ENCODE measurements around the gene TYMS. TPM values are rescaled to one million over a fixed set of nuclear protein-coding genes. Genes with fewer than 3 reads are reported as not detected.

The TYMS gene
- total and polyA plus RNA-seq, 10 of the 15 experiments (the other 5 are each of a cell fraction or from before 2014, with no cell fraction given) = 34.8 to 524 (median 219) TPM

GRCh38 chr18:713135-713490, 55.7 kb downstream of the TYMS start:
- RAD21 ChIA-PET (ENCODE audit: unreplicated experiment) = no interaction called here
- no peak overlapping the region for H3K4me3 ChIP-seq

More at GRCh38 chr18:713135-713490, 55.7 kb downstream of the TYMS start:
- ATAC-seq (no peak), FAIRE-seq (no peak), DNase-seq (ENCODE audit: low read depth, low spot score) (no peak)
- no TSS peak for BruUV-seq (replicated peaks)
- H3K4me1 ChIP-seq (ENCODE audit: control insufficient read depth, insufficient read depth, low read length) = no peaks in the 10 kb centered on the region; the same call in 1 of the 2 replicates
- no peak overlapping the region for H3K27ac ChIP-seq (ENCODE audit: control insufficient read depth, insufficient read depth)
- intact Hi-C loops (cut with micrococcal nuclease; ENCODE audit: unreplicated experiment) = loop anchor here (10.0 kb wide), 1 partner anchor 88 kb away; no protein-coding TSS in a partner anchor
- POLR2A ChIA-PET = no interaction called here
- no peak overlapping the region for H3K4me2 ChIP-seq (ENCODE audit: control insufficient read depth, insufficient read depth)
- TF ChIP-seq ATF3 (IDR thresholded peaks at IDR 0.05; ENCODE audit: borderline replicate concordance, extremely low read depth, low read depth, low read length) = no peak
- no peak for TF ChIP-seq ZBTB11 (CRISPR knock-in tag; IDR thresholded peaks at IDR 0.05)
- no peak for TF ChIP-seq NRF1 (conservative IDR thresholded peaks at IDR 0.05; ENCODE audit: low read depth, low read length)
- TF ChIP-seq ZNF592 (IDR thresholded peaks at IDR 0.05) = no peak
- H3K79me2 ChIP-seq (ENCODE audit: control insufficient read depth, insufficient read depth, low read length) = peaks cover 17% of the 10 kb centered on the region
- H3K27me3 ChIP-seq (replicated peaks in 1 of 2; ENCODE audit: control insufficient read depth in 2 of 2, insufficient read depth in 2 of 2, low read length in 1 of 2) = no peaks in the 10 kb centered on the region
- H3K9ac ChIP-seq (ENCODE audit: control insufficient read depth, insufficient read depth, low read length) = no peak overlapping the region
- no peaks in the 10 kb centered on the region for H3K36me3 ChIP-seq (ENCODE audit: control insufficient read depth in 2 of 2, insufficient read depth in 2 of 2, low read length in 1 of 2)
- CTCF ChIA-PET = no interaction called here
- SMC1A ChIA-PET (ENCODE audit: uncharacterized antibody, unreplicated experiment) = no interaction called here
- H3K9me3 ChIP-seq (replicated peaks; ENCODE audit: control insufficient read depth, insufficient read depth, low read length) = no peaks in the 10 kb centered on the region
- WGBS (ENCODE audit: insufficient coverage, insufficient replicate concordance, low lambda C conversion rate, missing lambda C conversion rate) = 97% methylated on average over 14 of the region's 23 CpGs
- no peak overlapping the region for H2AFZ ChIP-seq (ENCODE audit: control insufficient read depth, low read depth, low read length)
- H4K20me1 ChIP-seq (ENCODE audit: control insufficient read depth, insufficient read depth) = no peaks in the 10 kb centered on the region
- in situ Hi-C loops (cut with MboI) = no loop called here

Measured in GM12878 (cell line).